Stimulated activated CD8-positive, alpha-beta memory T cell treated with anti-CD3 and anti-CD28 coated beads, Interleukin-7, amount 100 ng/mL, for 1 hour (primary cell): ENCODE measurements around the gene ZNF692.
A peak's percentile ranks its signal among the peaks of the same experiment; 100 is the strongest.
"Not testable (repeated sequence)": the region's sequence is repeated elsewhere in the genome, so short reads cannot be mapped to it uniquely, and the experiment has no call there.

ENCODE experiments used
- DNase-seq, 2 donors: peaks; one replicate each; pipeline ENCODE4 v3.0.0-alpha.2; 2020; ENCODE audit warnings: low read depth in 2 of 2

ZNF692 gene

GRCh38 chr1:248849637-248850036 lies 9.2 kb downstream of the ZNF692 start:
- DNase-seq, result no peak

GRCh38 chr1:248849152-248849551 lies 9.7 kb downstream of the ZNF692 start:
- no peak for DNase-seq

- DNase-seq, result no peak
These were observed 10.3 kb downstream of the ZNF692 start for GRCh38 chr1:248848602-248849001.

DNA sequence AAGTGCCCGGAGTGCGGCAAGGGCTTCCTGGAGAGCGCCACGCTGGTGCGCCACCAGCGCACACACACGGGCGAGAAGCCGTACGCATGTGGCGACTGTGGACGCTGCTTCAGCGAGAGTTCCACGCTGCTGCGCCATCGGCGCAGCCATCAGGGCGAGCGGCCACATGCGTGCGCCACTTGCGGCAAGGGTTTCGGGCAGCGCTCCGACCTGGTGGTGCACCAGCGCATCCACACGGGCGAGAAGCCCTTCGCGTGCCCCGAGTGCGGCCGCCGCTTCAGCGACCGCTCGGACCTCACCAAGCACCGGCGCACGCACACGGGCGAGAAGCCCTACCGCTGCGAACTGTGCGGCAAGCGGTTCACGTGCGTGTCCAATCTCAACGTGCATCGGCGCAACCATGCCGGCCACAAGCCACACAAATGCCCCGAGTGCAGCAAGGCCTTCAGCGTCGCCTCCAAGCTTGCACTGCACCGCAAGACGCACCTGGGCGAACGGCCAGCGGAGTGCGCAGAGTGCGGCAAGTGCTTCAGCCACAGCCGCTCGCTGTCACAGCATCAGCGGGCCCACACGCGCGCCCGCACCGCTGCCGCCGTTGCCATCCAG lies 10.8 kb downstream of the ZNF692 start:
- no peak for DNase-seq

- no peak for DNase-seq
These were observed 11.5 kb downstream of the ZNF692 start for GRCh38 chr1:248847181-248847955.

DNA sequence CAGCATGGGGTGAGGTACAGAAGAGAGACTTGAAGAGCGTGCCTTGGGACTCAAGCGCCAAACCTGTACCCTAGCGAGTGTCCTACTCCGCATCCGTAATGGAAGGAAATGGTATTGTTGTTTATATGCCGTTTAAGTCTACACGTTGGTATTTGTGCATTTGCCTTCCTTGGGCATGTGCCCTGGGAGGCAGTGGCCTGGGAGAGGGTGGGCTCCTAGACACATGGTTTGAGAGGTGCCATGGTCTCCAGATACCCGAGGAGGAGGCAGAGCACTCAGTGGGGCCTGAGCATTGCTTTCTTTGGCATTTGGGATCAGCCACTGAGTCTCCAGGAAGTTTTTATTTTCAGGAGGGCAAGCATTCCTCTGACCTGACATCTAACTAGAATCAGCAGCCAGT lies 14.4 kb downstream of the ZNF692 start:
- no peak for DNase-seq

DNA sequence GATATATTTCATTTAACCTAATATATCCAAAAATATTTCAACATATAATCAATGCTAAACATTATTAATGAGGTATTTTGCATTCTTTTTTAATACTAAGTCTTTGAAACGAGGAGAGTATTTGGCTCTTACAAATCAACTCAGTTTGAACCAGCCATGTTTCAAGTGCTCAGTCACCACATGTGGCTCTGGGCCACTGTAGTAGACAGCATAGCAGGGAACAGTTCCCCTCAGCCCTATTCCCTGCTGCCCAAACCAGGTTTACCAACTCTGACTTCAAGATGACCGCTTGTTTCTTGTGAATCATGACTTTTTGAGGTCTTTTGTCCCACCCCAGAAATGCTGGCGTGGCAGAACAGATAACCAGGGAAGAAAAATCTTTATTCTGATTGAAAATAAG lies 15.2 kb downstream of the ZNF692 start:
- no peak for DNase-seq

DNA sequence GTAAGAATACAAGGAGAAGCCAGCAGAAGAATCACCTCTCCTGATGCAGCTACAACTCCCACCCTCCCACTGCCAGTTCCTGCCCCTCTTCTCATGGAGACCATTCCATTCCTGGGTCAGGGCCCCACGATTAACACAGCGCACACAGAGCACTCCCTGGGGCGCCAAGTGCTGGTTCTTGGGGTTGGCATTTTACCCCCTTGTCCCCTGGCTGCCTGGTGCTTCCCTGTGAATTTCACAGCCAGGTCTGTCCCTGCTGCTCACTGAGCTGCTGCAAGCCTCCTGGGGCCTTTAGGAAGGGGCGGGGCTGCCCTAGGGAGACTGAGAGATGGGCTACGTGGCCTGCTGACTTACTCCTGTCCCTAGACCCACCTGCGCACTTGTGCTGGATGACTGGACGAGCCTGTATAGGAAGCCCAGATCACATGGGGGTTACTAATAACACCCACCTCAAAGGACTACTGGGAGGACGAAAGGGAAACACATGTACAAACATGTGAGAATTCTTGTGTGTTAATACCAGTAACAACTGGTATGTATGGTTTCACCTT lies 16.0 kb downstream of the ZNF692 start:
- DNase-seq, result no peak

- no peak for DNase-seq
These were observed 17.0 kb downstream of the ZNF692 start for GRCh38 chr1:248841702-248842395.

- no peak for DNase-seq
These were observed 17.9 kb downstream of the ZNF692 start for GRCh38 chr1:248840946-248841345.

DNA sequence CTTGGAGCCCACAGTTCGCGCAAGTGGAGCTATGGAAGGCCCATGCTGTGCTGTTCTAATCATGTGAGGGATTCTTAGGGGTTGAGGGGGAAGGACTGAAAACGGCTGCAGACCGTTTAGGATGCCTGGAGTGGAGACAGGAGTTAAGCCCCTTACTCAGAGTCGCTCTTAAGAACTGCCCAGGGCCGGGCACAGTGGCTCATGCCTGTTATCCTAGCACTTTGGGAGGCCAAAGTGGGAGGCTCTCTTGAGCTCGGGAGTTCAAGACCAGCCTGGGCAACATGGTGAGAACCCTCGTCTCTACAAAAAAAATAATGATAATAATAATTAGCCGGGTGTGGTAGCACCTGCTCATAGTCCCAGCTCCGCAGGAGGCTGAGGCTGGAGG lies 19.7 kb downstream of the ZNF692 start:
- DNase-seq, result no peak

DNA sequence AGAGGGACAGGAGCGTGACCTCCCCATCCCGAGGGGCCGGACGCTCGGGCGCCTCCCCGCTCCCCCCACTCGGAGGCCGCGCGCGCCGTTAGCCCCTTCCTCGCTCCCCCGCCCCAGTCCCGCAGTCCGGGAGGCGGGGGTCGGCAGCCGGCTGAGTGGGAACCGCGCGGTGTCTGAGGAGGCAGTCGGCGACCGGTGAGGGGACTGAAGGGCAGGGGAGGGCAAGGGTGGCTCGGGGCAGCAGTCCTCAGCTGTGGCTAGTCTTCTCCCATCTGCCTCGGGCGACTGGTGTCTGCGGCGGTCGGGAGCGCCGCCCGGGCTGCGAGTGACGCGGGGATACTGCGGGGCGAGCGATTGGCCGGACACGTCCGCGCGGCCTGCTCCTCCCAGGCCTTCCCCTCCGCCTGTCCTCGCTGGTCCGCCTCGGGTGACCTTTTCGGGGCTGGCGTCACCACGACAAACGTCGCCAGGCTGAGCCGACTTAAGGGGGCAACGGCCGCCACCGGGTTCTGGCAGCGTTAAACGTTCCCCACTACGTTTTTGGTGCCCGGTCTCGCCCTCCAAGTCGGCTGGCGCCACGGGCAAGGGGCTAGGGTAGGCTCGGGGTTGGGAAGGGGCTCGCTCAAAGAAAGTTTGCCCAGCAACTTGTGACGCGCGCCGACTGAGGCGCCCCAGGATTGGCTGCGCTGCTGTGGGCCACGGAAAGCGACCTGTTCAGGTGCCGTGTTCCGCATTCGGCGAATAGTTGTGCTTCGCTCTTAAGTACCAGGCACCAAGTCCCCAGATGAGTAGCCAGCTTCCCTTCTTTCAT lies 20.3 kb downstream of the ZNF692 start:
- peak; percentile 74 for DNase-seq

DNA sequence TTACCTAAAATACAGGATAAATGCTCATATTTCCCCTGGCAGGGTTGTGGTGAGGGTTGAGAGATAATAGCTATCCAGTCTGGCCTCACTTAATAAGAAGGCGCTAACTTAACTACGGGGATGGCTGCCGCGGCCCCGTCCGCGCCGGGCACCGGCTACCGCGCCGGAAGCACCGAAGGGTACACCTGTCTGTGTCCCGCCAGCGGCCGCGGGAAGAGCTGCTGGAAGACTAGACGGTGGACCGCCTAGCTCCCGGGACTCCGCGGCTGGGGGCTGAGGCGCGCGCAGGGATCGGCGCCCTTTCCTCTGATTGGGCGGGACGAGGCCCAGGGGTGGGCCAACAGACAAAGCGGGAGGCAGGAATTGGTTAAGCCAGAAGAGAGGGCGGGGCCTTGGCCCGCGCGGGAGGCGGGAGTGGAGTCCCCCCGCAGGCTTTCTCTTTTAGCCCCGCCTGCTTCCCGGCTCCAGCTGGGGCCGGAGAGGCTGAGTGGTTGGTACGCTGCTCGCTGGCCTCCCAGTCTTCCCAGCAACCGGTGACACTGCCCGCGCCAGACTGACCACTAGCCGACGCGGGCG lies 21.0 kb downstream of the ZNF692 start, which contains the start of gene ZNF672:
Gene ZNF672, plus strand, starts transcription at position 444 of the 576 bp plus-strand sequence. CDS start 9,051 bp downstream, outside the sequence.
- peak; percentile 77 to 85 for DNase-seq

DNA sequence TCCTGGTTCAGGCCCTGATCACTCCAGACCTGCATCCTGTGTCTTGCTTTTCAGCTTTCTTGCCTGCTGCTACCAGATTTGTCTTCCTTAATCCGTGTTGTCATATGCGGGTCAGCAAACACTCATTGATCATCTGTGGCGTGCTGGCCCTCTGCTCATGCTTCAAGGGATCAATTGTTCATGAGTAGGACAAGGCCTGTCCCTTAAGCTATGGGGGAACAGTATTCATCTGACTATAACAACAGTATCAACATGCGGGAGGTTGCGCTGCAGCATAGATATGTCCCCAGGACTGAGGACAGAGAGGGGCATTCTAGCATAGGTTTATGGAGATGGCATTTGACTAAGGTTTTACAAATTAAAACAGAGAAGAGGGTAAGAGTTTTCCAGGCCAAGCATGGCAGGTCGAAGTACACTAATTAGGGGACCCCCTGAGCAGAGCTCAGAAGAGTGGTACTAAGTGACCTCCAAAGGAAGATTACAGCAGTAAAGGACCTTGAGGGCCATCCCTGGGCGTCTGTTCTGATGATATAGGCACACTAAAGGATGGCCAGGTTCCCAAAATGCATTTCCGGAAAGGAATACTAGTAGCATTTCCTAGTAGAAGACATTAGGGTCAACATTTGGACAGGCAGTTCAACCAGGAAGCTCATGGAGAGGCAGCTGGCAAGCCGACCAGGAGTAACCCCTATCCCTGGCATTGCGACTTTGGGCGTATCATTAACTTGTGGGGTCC lies 21.7 kb downstream of the ZNF692 start:
- no peak for DNase-seq

GRCh38 chr1:248834343-248834940 lies 24.4 kb downstream of the ZNF692 start:
- no peak for DNase-seq

DNA sequence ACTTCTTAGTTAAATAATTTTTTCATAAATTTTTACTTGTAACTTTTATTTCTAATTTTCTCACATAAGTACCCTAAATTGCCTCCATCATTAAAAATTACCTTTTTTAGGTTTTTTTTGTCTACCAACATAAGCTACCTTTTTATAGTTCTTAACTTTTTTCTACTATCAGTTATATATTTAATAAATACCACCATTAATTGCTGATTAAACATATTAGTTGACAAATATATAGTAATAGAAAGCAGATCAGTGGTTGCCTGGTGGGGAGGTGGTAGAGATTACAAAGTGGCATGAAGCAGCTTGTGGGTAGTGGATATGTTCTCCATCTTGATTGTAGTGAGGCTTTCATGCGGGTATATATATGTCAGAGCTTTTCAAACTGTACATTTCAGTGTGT lies 27.0 kb downstream of the ZNF692 start:
- DNase-seq, result no peak

DNA sequence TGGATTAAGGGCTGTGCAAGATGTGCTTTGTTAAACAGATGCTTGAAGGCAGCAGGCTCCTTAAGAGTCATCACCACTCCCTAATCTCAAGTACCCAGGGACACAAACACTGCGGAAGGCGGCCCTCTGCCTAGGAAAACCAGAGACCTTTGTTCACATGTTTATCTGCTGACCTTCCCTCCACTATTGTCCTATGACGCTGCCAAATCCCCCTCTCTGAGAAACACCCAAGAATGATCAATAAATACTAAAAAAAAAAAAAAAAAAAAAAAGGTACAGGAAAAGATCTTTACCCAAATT lies 28.2 kb downstream of the ZNF692 start:
- DNase-seq, result not testable (repeated sequence)

GRCh38 chr1:248828845-248829244 lies 30.0 kb downstream of the ZNF692 start:
- DNase-seq, result no peak

GRCh38 chr1:248825909-248826760 lies 32.8 kb downstream of the ZNF692 start, which contains the start of gene SH3BP5L:
TSS of gene SH3BP5L (minus strand) at chr1:248825915. CDS start at chr1:248824935, 980 bp downstream.
- DNase-seq, result peak; percentile 73 to 76
